CMK (cell line): ENCODE measurements around the gene PTPN4.
"Not testable (repeated sequence)": the region's sequence is repeated elsewhere in the genome, so short reads cannot be mapped to it uniquely, and the experiment has no call there.

Experiments used
- DNase-seq: peaks from one replicate; pipeline ENCODE4 v3.0.0-alpha.2; 2010; ENCODE audit warnings: low read depth

Gene PTPN4

DNA sequence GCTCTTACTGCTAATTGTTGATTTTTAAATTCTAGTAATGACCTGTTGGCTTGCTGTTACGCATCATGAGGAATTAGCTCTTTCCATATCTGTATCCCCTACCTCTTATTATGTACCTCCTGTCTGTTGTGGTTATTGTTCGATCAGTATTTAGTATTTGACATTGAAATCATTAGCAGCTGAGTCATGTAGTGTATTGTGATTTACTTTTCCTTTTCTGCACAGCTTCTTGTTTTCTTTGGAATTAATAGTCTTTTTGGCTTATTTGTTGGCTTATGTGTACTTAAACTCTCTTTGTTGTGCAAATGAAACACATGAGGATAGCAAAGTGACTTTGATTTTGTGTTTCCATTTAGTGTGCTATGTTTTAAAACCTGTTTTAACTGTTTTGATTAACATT lies 257.5 kb downstream of the PTPN4 start:
- no peak for DNase-seq

DNA sequence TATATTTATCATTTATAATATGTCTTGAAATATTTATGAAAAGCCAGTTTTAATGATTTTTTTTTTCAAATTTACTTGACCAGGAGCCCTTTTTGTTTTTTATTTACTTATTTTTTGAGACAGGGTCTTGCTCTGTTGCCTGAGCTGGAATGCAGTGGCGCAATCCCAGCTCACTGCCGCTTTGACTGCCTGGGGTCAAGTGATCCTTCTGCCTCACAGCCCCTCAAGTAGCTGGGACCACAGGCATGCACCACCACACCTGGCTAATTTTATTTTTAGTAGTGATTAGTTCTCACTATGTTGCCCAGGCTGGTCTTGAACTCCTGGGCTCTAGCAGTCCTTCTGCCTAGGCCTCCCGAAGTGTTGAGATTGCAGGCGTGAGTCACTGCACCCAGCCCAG lies 258.8 kb downstream of the PTPN4 start:
- no peak for DNase-seq

DNA sequence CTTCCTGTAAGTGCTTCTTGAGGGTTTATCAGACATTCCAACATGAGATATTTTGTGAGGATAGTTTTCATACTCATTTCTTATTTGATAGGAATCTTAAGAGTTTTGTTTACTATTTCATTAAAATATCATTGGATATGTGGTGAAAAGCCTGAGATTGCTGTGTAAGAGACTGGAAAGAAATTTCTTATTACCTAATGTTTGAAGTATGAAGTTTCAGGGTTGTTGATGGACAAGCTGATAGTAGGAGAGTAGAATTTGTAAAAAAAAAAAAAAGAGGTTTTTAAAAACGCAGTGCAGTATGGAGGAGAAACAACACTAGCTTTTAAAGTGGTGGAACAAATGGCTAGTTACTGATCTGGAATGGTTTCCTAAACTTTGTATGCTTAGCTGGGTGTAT lies 260.8 kb downstream of the PTPN4 start:
- DNase-seq, result no peak

DNA sequence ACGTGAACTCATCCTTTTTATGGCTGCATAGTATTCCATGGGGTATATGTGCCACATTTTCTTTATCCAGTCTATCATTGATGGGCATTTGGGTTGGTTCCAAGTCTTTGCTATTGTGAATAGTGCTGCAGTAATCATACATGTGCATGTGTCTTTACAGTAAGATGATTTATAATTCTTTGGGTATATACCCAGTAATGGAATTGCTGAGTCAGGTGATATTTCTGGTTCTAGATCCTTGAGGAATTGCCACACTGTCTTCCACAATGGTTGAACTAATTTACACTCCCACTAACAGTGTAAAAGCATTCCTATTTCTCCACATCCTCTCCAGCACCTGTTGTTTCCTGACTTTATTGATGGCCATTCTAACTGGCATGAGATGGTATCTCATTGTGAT lies 262.8 kb downstream of the PTPN4 start:
- not testable (repeated sequence) for DNase-seq

DNA sequence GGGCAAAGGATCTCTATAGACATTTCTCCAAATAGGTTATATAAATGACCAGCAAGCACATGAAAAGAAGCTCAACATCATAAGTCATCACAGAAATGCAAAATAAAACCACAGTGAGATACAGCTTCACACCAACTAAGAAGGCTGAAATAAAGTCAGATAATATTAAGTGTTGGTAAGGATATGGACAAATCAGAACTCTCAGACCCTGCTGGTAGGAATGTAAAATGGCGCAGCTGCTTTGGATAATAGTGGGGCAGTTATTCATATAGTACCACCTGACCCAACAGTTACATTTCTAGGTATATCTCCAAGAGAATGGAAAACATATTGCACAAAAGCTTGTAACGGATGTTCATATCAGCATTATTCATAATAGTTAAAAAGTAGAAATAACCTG lies 267.2 kb downstream of the PTPN4 start:
- DNase-seq, result no peak

DNA sequence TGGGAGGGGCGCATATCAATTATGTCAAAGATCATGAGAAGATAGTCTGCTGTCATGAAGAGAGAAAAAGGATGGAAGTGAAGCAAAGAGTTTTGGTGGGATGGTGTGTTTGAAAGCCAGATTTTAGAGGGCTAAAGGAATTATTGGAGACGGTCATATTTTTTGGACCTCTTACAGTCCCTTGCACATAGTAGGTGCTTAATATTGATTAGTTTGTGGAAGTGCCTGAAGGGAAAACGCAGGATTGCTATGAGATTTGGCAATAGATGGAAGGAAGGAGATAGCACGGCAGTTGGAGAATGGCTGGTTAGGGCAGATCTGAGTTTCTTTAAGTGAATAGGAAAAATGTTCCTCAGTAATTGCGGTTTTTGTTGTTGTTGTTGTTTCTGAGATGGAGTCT lies 269.1 kb downstream of the PTPN4 start:
- no peak for DNase-seq

DNA sequence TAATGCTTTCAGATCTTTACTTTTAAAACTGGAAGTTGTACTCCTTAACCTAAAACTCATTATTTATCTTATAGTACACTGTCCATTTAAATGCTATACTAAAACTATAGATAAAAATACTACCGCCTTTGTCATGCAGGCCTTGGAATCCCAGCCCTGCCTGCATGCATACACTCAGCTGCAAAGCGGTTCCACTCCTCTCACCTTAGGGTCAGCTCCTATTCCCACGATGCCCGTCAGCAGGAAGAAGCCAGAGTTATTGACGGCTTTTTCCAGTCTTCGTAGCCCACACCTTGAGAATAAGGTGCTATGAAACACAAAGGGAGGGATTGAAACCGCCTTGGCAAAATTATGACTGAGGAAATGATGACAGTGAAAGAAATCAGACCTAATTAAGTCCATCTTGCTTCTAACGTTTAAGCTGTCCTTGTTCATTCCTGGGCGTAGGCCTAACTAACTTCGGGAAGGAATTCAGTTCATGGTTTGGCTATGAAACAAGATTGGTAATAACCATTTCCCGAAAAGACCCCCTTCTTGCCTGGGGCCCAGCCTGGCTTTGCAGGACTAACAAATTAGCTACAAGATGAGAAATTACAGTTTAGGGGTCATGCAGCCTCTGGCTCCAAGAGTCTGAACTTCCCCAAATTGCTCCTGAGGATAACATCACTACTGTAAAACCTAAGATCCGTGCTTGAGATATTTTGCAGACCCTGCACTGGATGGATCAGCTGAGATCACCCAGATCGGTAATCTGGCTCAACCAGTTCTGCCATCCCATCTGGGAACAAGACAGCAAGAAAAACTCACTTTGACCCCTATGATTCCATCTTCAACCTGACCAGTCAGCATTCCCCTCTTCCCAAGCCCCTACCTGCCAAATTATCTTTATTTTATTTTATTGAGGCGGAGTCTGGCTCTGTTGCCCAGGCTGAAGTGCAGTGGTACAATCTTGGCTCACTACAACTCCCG lies 270.2 kb downstream of the PTPN4 start:
- DNase-seq, result no peak

DNA sequence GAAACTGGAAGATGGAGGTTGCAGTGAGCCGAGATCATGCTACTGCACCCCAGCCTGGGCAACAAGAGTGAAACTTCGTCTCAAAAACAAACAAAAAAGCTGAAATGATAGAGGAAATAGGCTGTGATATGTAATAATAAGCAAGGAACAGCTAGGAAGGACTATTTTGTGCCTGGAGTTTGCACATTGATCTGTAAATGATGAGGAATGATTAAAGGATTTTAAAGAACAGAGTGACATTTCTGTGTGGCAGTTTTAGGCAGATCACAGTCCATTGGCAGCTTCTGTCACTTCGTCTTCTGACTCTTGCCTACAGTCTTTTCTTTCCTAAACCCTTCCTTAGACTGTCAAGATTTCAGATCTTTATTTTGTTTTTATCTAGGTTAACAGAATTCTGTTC lies 272.6 kb downstream of the PTPN4 start:
- no peak for DNase-seq
